Tibial nerve (tissue), 4 donors: Measurements from ENCODE around the gene GPR180.

Experiments used
- CTCF ChIP-seq, 5 experiments: fragments of 200-600 bp in 3 of 5; fragments of 450-650 bp in 2 of 5; sonication (generic) in 3 of 5; IDR thresholded peaks; one replicate each; pipeline ENCODE4 v1.5.1; 2016 to 2019; ENCODE audit warnings: antibody characterized with exemption in 5 of 5, mild to moderate bottlenecking in 3 of 5, moderate library complexity in 2 of 5
- EP300 ChIP-seq, 2 donors: sonication (generic); formaldehyde crosslinking; IDR thresholded peaks; one replicate each; pipeline ENCODE4 v1.6.1; 2017; ENCODE audit warnings: antibody characterized with exemption in 2 of 2, mild to moderate bottlenecking in 1 of 2
- POLR2A ChIP-seq, 2 donors: fragments of 450-650 bp; IDR thresholded peaks; one replicate each; pipeline ENCODE4 v1.6.1; 2017; ENCODE audit warnings: antibody characterized with exemption in 2 of 2, mild to moderate bottlenecking in 2 of 2, moderate library complexity in 2 of 2

GRCh38 chr13:94623316-94623715, 21.7 kb downstream of the GPR180 start:
- TF ChIP-seq POLR2A (IDR thresholded peaks at IDR 0.05) (no peak), CTCF (IDR thresholded peaks at IDR 0.05) (no peak), EP300 (IDR thresholded peaks at IDR 0.05) (no peak)
